HEK293 (cell line): Measurements from ENCODE around the gene LIMCH1.

Source experiments
- CTCF ChIP-seq: fragments of 450-650 bp; formaldehyde crosslinking; IDR thresholded peaks from 2 replicates; pipeline ENCODE4 v1.5.1; 2016; ENCODE audit warnings: missing biosample characterization, missing genetic modification characterization
- SP2 ChIP-seq: fragments of 450-650 bp; formaldehyde crosslinking; IDR thresholded peaks from 2 replicates; pipeline ENCODE4 v1.5.1; 2016; ENCODE audit warnings: missing biosample characterization, missing genetic modification characterization
- TCF7L2 ChIP-seq: IDR thresholded peaks from 2 replicates; pipeline ENCODE4 v1.6.1; 2011; ENCODE audit warnings: low read depth, mild to moderate bottlenecking, inconsistent platforms, low read length, moderate library complexity, borderline replicate concordance
- TRIM28 ChIP-seq: IDR thresholded peaks from 2 replicates; pipeline ENCODE4 v1.6.1; 2011; ENCODE audit warnings: low read length, control low read depth, borderline replicate concordance
- ZNF596 ChIP-seq: fragments of 450-650 bp; IDR thresholded peaks from 2 replicates; pipeline ENCODE4 v1.5.0; 2018; ENCODE audit warnings: missing biosample characterization, mild to moderate bottlenecking, missing genetic modification characterization, moderate library complexity
- ZNF610 ChIP-seq: fragments of 450-650 bp; formaldehyde crosslinking; IDR thresholded peaks from 2 replicates; pipeline ENCODE4 v1.5.1; 2016; ENCODE audit warnings: missing biosample characterization, missing genetic modification characterization, borderline replicate concordance

DNA sequence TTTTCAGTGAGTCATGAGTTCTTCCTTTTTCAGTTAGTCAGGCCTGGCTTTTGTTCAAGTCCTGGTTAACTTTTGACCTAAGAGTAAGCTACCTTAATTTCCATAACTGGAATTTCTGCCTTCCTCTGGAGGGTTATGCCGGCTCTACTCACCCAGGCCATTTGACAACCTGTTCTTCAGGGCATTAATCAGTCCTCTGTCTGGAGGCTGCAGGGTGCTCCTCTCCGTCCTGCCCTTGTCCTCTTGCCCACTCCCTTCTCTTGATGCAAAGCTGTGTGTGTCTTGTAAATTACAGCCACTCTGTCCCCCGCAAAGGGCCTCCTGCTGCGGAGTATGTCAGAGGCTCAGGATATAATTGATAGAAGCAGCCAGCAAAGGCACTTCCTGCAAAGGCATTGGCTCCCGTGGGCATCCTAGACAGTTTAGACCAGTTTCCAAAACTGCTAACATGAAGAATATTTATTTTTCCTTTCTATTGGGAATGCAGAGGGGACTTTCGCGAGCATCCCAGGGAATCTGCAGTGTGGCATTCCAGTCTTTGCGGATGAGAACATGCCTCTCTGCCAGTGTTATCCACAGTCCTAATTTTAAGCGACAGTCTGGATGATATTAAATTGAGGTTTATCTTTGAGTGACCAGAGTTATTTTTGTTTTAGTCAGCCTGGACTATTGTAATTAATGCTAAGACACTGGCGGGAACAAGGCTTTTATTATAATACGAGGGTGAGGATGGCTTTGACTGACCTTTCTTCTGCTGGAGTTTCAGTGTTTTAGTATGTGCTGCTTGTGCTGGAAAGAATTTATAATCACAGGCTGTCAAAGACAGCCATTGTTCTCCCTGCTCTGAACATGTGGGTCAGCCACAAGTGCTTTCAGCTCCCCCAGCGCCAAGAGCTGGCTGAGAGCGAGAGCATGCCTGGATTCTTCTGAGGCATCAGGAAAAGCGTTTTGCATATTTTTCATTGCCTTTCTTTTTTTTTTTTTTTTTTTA lies 74.2 kb downstream of the LIMCH1 start:
- TF ChIP-seq ZNF596 (tag by site-specific recombination) (no peak), ZNF610 (no peak), CTCF (no peak), TCF7L2 (no peak), SP2 (tag by site-specific recombination) (no peak), TRIM28 (no peak)
